Fibroblast of lung (primary cell): Measurements from ENCODE around the gene B3GALT5. TPM values are rescaled to one million over a fixed set of nuclear protein-coding genes. Genes with fewer than 3 reads are reported as not detected.

Source experiments
- DNase-seq, 2 donors: peaks; one replicate each; pipeline versions ENCODE4 v3.0.0 to v3.0.0-alpha.2; 2010; ENCODE audit warnings: low read depth in 2 of 2
- H2AFZ ChIP-seq: 2 replicates; pipeline ENCODE4 v1.5.1; 2012; ENCODE audit warnings: low read length, control low read depth, inconsistent platforms
- H3K27ac ChIP-seq: 2 replicates; pipeline ENCODE4 v1.5.1; 2011; ENCODE audit warnings: low read length, control low read depth; ENCODE audit not compliant: insufficient read depth
- H3K27me3 ChIP-seq: 2 replicates; pipeline ENCODE4 v1.5.1; 2011; ENCODE audit warnings: mild to moderate bottlenecking, low read length; ENCODE audit not compliant: control insufficient read depth, insufficient read depth
- H3K36me3 ChIP-seq: 2 replicates; pipeline ENCODE4 v1.5.1; 2011; ENCODE audit warnings: low read length; ENCODE audit not compliant: control insufficient read depth, insufficient read depth
- H3K4me1 ChIP-seq: 2 replicates; pipeline ENCODE4 v1.5.1; 2011; ENCODE audit warnings: low read length; ENCODE audit not compliant: control insufficient read depth, insufficient read depth; ENCODE audit errors: extremely low read depth
- H3K4me2 ChIP-seq: 2 replicates; pipeline ENCODE4 v1.5.1; 2011; ENCODE audit warnings: low read length, control low read depth; ENCODE audit not compliant: insufficient read depth; ENCODE audit errors: extremely low read depth
- H3K4me3 ChIP-seq, 4 experiments: fragments of 200-600 bp in 1 of 4; sonication (generic) in 1 of 4; replicated peaks in 1 of 4; 2 replicates each; pipeline ENCODE4 v1.5.1; 2011 to 2016; ENCODE audit warnings: low read length in 4 of 4, low read depth in 3 of 4, mild to moderate bottlenecking in 3 of 4, control low read depth in 2 of 4, inconsistent platforms in 1 of 4, mixed read lengths in 1 of 4; ENCODE audit not compliant: insufficient read depth in 1 of 4; ENCODE audit errors: control extremely low read depth in 1 of 4
- H3K79me2 ChIP-seq: 2 replicates; pipeline ENCODE4 v1.5.1; 2012; ENCODE audit warnings: mild to moderate bottlenecking, low read length, inconsistent platforms; ENCODE audit not compliant: control insufficient read depth, insufficient read depth
- H3K9ac ChIP-seq: 2 replicates; pipeline ENCODE4 v1.5.1; 2011; ENCODE audit warnings: mild to moderate bottlenecking, low read length, control low read depth; ENCODE audit not compliant: insufficient read depth
- H3K9me3 ChIP-seq: 2 replicates; pipeline ENCODE4 v1.5.1; 2012; ENCODE audit warnings: low read depth, low read length; ENCODE audit not compliant: control insufficient read depth, insufficient read depth
- H4K20me1 ChIP-seq: 2 replicates; pipeline ENCODE4 v1.5.1; 2011; ENCODE audit warnings: low read length; ENCODE audit not compliant: control insufficient read depth, insufficient read depth; ENCODE audit errors: extremely low read depth
- EZH2 ChIP-seq: IDR thresholded peaks from 2 replicates; pipeline ENCODE4 v1.5.1; 2012; ENCODE audit warnings: low read length, control low read depth, mild to moderate bottlenecking; ENCODE audit errors: missing control alignments
- polyA plus RNA-seq, 2 donors: library from polyadenylated mRNA; depleted of rRNA in 1 of 2; stranded (reverse) in 1 of 2; unstranded in 1 of 2; fragments of >200 nt; gene quantifications; 2 replicates each; pipeline ENCODE4 v1.2.1, GENCODE V29; 2011 to 2012; ENCODE audit warnings: missing spikeins in 1 of 2
- total RNA-seq: library from RNA; depleted of rRNA; stranded (reverse); fragments of >200 nt; gene quantifications from 2 replicates; pipeline ENCODE4 v1.2.1, GENCODE V29; 2014
- TF ChIP-seq, protein P1 (sequence below), 2 donors: IDR thresholded peaks in 1 of 2; conservative IDR thresholded peaks in 1 of 2; 1 replicate in 1 of 2; 2 replicates in 1 of 2; pipeline ENCODE4 v1.5.1; 2011 to 2012; ENCODE audit warnings: low read length in 2 of 2, control low read depth in 1 of 2, inconsistent platforms in 1 of 2, low read depth in 1 of 2, mild to moderate bottlenecking in 1 of 2

B3GALT5 gene
- total and polyA plus RNA-seq, 2 donors (not counting 1 experiment from before 2014, with no cell fraction given), result under 0.01 TPM

DNA sequence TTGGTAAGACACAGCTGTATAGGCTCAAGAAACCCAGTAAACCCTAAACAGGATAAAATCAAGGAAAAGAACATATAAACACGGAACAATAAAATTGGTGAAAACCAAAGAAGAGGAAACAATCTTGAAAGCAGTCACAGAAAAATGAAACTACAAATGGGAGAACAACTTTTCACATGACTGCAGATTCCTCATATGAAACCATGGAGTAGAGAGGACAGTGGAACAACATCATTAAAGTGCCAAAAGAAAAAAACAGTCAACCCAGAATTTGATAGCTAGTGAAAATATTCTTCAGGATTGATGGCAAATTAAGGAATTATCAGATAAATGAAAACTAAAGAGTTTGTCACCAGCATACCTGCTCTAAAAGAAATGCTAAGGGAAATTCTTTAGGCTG is 23.9 kb upstream of the B3GALT5 start:
- H3K4me2 ChIP-seq, result no peak overlapping the region
- no peak for DNase-seq
- H4K20me1 ChIP-seq, result no peaks in the 10 kb centered on the region
- TF ChIP-seq, protein P1, sequence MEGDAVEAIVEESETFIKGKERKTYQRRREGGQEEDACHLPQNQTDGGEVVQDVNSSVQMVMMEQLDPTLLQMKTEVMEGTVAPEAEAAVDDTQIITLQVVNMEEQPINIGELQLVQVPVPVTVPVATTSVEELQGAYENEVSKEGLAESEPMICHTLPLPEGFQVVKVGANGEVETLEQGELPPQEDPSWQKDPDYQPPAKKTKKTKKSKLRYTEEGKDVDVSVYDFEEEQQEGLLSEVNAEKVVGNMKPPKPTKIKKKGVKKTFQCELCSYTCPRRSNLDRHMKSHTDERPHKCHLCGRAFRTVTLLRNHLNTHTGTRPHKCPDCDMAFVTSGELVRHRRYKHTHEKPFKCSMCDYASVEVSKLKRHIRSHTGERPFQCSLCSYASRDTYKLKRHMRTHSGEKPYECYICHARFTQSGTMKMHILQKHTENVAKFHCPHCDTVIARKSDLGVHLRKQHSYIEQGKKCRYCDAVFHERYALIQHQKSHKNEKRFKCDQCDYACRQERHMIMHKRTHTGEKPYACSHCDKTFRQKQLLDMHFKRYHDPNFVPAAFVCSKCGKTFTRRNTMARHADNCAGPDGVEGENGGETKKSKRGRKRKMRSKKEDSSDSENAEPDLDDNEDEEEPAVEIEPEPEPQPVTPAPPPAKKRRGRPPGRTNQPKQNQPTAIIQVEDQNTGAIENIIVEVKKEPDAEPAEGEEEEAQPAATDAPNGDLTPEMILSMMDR (conservative IDR thresholded peaks at IDR 0.05 in 1 of 2, IDR thresholded peaks at IDR 0.05 in 1 of 2; ENCODE audit: low read depth in 1 of 2, low read length in 2 of 2), result no peak
- TF ChIP-seq EZH2, result no peak
- H3K4me1 ChIP-seq, result no peaks in the 10 kb centered on the region
- H2AFZ ChIP-seq, result no peak overlapping the region
- no peak overlapping the region for H3K27ac ChIP-seq
- H3K79me2 ChIP-seq, result no peaks in the 10 kb centered on the region
- H3K9ac ChIP-seq, result no peak overlapping the region
- H3K4me3 ChIP-seq, result no peak overlapping the region
- no peaks in the 10 kb centered on the region for H3K36me3 ChIP-seq
- no peaks in the 10 kb centered on the region for H3K9me3 ChIP-seq
- no peaks in the 10 kb centered on the region for H3K27me3 ChIP-seq

DNA sequence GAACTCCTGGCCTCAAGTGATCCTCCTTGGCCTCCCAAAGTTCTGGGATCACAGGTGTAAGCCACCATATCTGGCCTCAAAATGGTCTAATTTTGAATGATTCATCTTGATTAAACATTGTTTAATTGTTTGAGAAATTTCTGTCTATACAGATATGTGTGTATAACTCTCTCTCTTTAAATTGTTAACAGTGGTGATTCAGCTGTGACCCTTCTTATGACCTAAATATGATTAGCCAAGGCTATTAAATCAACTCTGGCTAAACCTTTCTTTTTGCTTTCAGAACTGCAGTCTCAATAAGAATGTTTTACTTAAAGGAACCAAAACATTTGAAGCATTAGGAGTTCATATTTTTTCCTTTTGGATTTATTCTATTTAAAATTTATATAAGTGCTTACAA is 19.2 kb upstream of the B3GALT5 start:
- no peaks in the 10 kb centered on the region for H4K20me1 ChIP-seq
- no peaks in the 10 kb centered on the region for H3K27me3 ChIP-seq
- H3K9ac ChIP-seq, result no peak overlapping the region
- H3K9me3 ChIP-seq, result no peaks in the 10 kb centered on the region
- TF ChIP-seq, protein P1 (conservative IDR thresholded peaks at IDR 0.05 in 1 of 2, IDR thresholded peaks at IDR 0.05 in 1 of 2; ENCODE audit: low read depth in 1 of 2, low read length in 2 of 2), result no peak
- no peak for TF ChIP-seq EZH2
- no peak overlapping the region for H3K4me2 ChIP-seq
- H3K79me2 ChIP-seq, result no peaks in the 10 kb centered on the region
- no peak overlapping the region for H3K4me3 ChIP-seq
- DNase-seq, result peak; percentile 3 to 22
- H3K36me3 ChIP-seq, result no peaks in the 10 kb centered on the region
- H3K4me1 ChIP-seq, result no peaks in the 10 kb centered on the region
- no peak overlapping the region for H3K27ac ChIP-seq
- H2AFZ ChIP-seq, result no peak overlapping the region

DNA sequence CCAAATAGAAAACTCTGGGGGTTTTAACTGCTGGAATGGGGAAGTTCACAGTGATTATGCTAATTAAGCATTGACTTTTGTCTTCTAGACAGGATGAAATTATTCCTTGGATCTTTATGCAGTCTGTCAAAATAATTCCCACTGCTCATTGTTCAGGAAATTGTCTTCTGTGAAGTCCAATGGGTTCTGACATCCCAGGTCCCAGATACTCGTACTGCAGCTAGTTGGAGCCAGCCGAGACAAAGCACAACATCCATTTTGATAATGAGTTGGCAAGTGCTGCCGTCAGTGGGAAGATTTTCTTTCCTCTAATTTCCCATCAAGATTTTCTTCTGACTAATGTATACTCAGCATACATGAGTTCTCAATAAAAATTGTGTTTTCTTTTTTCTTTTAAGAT is 17.3 kb upstream of the B3GALT5 start:
- no peak overlapping the region for H3K4me2 ChIP-seq
- H3K4me3 ChIP-seq, result no peak overlapping the region
- TF ChIP-seq, protein P1 (conservative IDR thresholded peaks at IDR 0.05 in 1 of 2, IDR thresholded peaks at IDR 0.05 in 1 of 2; ENCODE audit: low read depth in 1 of 2, low read length in 2 of 2), result no peak
- no peak for TF ChIP-seq EZH2
- no peaks in the 10 kb centered on the region for H3K79me2 ChIP-seq
- H3K9ac ChIP-seq, result no peak overlapping the region
- DNase-seq, result no peak
- H4K20me1 ChIP-seq, result no peaks in the 10 kb centered on the region
- no peaks in the 10 kb centered on the region for H3K36me3 ChIP-seq
- H3K27ac ChIP-seq, result no peak overlapping the region
- no peaks in the 10 kb centered on the region for H3K9me3 ChIP-seq
- no peak overlapping the region for H2AFZ ChIP-seq
- H3K27me3 ChIP-seq, result no peaks in the 10 kb centered on the region
- no peaks in the 10 kb centered on the region for H3K4me1 ChIP-seq
